ENCODE data around the gene BNC2.

GRCh38 chr9:16411311-16411710 is 459.2 kb downstream of the BNC2 start:
- no peak for TF ChIP-seq CTCF (IDR thresholded peaks at IDR 0.05; ENCODE audit: low read length)
- TF ChIP-seq EZH2 (IDR thresholded peaks at IDR 0.05; ENCODE audit: borderline replicate concordance, low read length) = no peak
